KMS-11 (cell line): ENCODE results near the gene BTG4.

Experiments
- H2AFZ ChIP-seq: fragments of 200-600 bp; sonication (generic); 2 replicates; pipeline ENCODE4 v1.6.1; 2016; ENCODE audit warnings: antibody characterized with exemption, mixed run types, low read depth
- H3K27ac ChIP-seq: fragments of 200-600 bp; sonication (generic); 2 replicates; pipeline ENCODE4 v1.6.1; 2016; ENCODE audit warnings: mild to moderate bottlenecking, mixed run types
- H3K27me3 ChIP-seq: fragments of 200-600 bp; sonication (generic); 2 replicates; pipeline ENCODE4 v1.6.1; 2017; ENCODE audit warnings: mild to moderate bottlenecking, low read depth, mixed run types, moderate library complexity; ENCODE audit not compliant: insufficient read depth
- H3K36me3 ChIP-seq: fragments of 200-600 bp; sonication (generic); 2 replicates; pipeline ENCODE4 v1.6.1; 2017; ENCODE audit warnings: mild to moderate bottlenecking, mixed run types; ENCODE audit not compliant: insufficient read depth
- H3K4me1 ChIP-seq: fragments of 200-600 bp; sonication (generic); 2 replicates; pipeline ENCODE4 v1.6.1; 2016; ENCODE audit warnings: mild to moderate bottlenecking, low read depth, mixed run types; ENCODE audit not compliant: poor library complexity, severe bottlenecking
- H3K4me2 ChIP-seq: fragments of 200-600 bp; sonication (generic); 2 replicates; pipeline ENCODE4 v1.7.0; 2016; ENCODE audit warnings: mild to moderate bottlenecking, mixed run types
- H3K4me3 ChIP-seq: fragments of 200-600 bp; sonication (generic); IDR thresholded peaks from 2 replicates; pipeline ENCODE4 v1.6.1; 2017; ENCODE audit warnings: low read depth, low read length, mixed read lengths; ENCODE audit not compliant: insufficient read depth
- H3K79me2 ChIP-seq: fragments of 200-600 bp; sonication (generic); 2 replicates; pipeline ENCODE4 v1.6.1; 2016; ENCODE audit warnings: low read depth, mixed run types; ENCODE audit not compliant: insufficient read depth
- H3K9ac ChIP-seq: fragments of 200-600 bp; sonication (generic); 2 replicates; pipeline ENCODE4 v1.6.1; 2016; ENCODE audit warnings: mild to moderate bottlenecking, mixed run types
- H4K20me1 ChIP-seq: fragments of 200-600 bp; sonication (generic); 2 replicates; pipeline ENCODE4 v1.6.1; 2016; ENCODE audit warnings: mild to moderate bottlenecking, mixed run types; ENCODE audit not compliant: insufficient read depth
- TF ChIP-seq, protein P1 (sequence below): fragments of 200-600 bp; sonication (generic); conservative IDR thresholded peaks from 2 replicates; pipeline ENCODE4 v1.6.1; 2017; ENCODE audit warnings: low read depth, mild to moderate bottlenecking, antibody characterized with exemption, low read length, moderate library complexity, mixed read lengths

BTG4 gene

DNA sequence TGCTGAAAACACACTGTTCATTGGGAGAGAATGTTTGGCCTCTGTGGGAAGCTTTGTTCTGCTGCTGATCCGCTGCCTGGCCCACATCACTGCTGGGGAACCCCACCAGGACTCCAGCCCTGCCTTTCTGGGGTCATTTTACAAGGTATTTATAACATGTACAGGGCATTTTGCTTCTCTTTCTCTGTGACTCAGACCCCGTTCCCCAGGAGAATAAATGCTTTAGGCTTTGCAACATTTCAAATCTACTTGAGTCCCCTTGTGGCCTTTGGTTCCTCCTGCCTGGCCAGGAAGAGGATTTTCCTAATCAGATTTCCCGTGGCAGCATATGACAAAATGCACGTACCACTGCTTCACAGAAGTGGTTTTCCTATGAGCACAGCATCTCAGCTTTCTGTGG lies 43.0 kb downstream of the BTG4 start:
- Histone ChIP-seq H3K4me3 (no peak overlapping the region), H2AFZ (no peak overlapping the region), H4K20me1 (no peaks in the 10 kb centered on the region), H3K9ac (no peak overlapping the region), H3K4me2 (no peak overlapping the region), H3K27ac (no peak overlapping the region), H3K36me3 (no peaks in the 10 kb centered on the region), H3K27me3 (no peaks in the 10 kb centered on the region), H3K4me1 (no peaks in the 10 kb centered on the region), H3K79me2 (no peaks in the 10 kb centered on the region)
- TF ChIP-seq, protein P1, sequence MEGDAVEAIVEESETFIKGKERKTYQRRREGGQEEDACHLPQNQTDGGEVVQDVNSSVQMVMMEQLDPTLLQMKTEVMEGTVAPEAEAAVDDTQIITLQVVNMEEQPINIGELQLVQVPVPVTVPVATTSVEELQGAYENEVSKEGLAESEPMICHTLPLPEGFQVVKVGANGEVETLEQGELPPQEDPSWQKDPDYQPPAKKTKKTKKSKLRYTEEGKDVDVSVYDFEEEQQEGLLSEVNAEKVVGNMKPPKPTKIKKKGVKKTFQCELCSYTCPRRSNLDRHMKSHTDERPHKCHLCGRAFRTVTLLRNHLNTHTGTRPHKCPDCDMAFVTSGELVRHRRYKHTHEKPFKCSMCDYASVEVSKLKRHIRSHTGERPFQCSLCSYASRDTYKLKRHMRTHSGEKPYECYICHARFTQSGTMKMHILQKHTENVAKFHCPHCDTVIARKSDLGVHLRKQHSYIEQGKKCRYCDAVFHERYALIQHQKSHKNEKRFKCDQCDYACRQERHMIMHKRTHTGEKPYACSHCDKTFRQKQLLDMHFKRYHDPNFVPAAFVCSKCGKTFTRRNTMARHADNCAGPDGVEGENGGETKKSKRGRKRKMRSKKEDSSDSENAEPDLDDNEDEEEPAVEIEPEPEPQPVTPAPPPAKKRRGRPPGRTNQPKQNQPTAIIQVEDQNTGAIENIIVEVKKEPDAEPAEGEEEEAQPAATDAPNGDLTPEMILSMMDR, result no peak

DNA sequence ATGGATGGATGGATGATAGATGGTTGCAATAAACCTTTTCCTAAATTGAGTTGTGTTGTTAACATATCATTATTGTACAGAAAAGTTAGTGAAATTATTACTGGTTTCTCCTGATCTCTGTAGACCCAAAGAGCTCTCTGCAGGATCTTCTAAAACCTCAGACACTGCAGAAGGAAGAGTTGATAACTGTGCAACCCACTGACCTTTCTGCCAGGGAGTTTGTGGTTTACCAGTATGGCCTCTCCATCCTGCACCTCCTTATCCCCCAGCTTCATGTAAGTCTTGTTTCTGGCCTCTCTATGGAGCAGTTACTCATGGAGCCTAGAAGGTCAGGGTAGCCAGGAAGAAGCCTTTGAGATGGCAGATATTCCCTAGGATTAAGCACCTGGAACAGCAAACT lies 45.6 kb downstream of the BTG4 start:
- TF ChIP-seq, protein P1, result no peak
- no peak overlapping the region for H2AFZ ChIP-seq
- no peaks in the 10 kb centered on the region for H3K36me3 ChIP-seq
- no peak overlapping the region for H3K9ac ChIP-seq
- H4K20me1 ChIP-seq, result no peaks in the 10 kb centered on the region
- no peaks in the 10 kb centered on the region for H3K4me1 ChIP-seq
- H3K27me3 ChIP-seq, result no peaks in the 10 kb centered on the region
- H3K4me2 ChIP-seq, result no peak overlapping the region
- H3K4me3 ChIP-seq, result no peak overlapping the region
- H3K27ac ChIP-seq, result no peak overlapping the region
- no peaks in the 10 kb centered on the region for H3K79me2 ChIP-seq

DNA sequence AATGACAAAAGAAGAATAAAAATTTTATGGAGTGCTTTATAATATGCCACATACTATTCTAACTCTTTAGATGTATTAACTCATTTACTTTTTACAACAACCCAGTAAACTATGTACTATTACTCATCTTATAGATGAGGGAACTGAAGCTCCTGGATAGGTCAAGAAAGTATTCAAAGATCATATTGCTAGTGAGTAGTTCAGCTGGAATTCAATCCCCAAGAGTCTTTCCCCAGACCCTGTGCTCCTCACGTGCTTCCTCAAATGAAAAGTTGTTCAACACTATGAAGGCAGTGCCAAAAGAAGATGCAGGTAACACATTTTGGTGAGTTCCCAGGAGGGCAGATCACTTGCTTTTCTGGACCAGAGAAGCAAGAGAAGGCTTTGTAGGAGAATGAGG lies 46.8 kb downstream of the BTG4 start:
- Histone ChIP-seq H3K79me2 (no peaks in the 10 kb centered on the region), H3K4me3 (no peak overlapping the region), H3K4me1 (no peaks in the 10 kb centered on the region), H3K27me3 (no peaks in the 10 kb centered on the region), H3K4me2 (no peak overlapping the region), H3K27ac (no peak overlapping the region), H3K36me3 (no peaks in the 10 kb centered on the region), H3K9ac (no peak overlapping the region), H4K20me1 (no peaks in the 10 kb centered on the region), H2AFZ (no peak overlapping the region)
- TF ChIP-seq, protein P1, result no peak

DNA sequence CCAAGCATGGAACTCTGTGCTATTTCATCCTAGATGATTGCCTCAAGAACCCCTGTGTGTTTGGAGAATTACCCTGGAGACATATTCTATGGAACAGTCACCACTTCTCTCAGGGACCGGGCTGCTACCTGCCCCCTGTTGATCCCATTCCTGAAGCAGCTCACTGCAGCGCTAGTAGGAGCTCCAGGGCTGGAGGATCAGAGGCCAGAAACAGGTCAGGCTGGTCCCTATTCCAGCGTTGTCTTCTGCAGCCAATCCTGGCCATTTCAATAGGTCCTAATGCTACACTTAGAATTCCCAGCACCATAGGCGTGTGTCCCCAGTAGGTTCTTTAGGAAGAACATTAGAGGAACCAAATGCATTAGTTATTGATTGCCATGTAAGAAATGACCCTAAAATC lies 48.9 kb downstream of the BTG4 start:
- Histone ChIP-seq H4K20me1 (no peaks in the 10 kb centered on the region), H3K27ac (no peak overlapping the region), H2AFZ (no peak overlapping the region), H3K4me3 (no peak overlapping the region), H3K27me3 (no peaks in the 10 kb centered on the region), H3K79me2 (no peaks in the 10 kb centered on the region), H3K4me1 (no peaks in the 10 kb centered on the region), H3K4me2 (no peak overlapping the region), H3K9ac (no peak overlapping the region), H3K36me3 (no peaks in the 10 kb centered on the region)
- TF ChIP-seq, protein P1, result no peak

DNA sequence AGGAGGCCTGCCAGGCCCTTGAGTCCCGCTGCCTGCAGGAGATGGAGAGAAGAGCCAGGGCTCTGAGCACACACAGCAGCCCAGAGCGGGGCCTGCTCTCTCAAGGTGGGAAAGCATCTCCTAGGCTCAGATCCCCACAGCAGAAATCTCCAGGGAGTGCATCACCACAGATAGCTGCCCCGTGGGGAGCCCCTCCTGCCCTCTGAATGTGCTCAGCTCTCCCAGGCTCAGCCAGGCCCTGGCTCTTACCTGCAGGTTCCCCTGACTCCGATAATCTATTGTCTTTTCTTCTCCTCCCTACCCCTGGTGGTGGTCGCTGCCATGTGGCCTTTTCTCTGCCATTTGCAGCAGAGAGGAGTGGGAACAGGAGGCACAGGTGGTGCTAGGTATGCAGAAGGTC lies 49.9 kb downstream of the BTG4 start:
- Histone ChIP-seq H3K27me3 (no peaks in the 10 kb centered on the region), H3K36me3 (no peaks in the 10 kb centered on the region), H3K27ac (no peak overlapping the region), H3K9ac (no peak overlapping the region), H3K79me2 (no peaks in the 10 kb centered on the region), H3K4me1 (no peaks in the 10 kb centered on the region), H3K4me2 (no peak overlapping the region), H2AFZ (no peak overlapping the region), H4K20me1 (no peaks in the 10 kb centered on the region), H3K4me3 (no peak overlapping the region)
- TF ChIP-seq, protein P1, result no peak
